ENCODE measurements around the gene TMPRSS11A.

Gene TMPRSS11A

DNA sequence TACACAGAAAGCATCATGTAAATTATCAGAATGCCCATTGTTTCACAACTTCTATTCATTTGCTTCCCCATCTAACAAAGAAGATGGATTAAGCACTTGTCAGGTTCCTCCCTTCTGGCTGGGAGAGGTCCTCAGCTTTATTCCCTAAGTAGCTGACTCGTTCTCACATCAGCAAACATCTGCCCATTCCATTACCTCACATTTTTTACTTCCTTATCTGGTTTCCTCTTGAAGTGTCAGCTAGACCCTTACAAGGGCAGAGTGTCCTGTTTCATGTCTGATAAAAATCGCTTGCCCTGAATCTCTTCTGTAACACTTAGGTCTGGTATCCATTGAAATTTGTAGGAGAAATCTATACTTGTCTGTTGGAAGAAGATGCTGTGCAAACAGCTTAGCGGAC lies 34.7 kb downstream of the TMPRSS11A start:
- POLR2A ChIA-PET = no interaction called here

DNA sequence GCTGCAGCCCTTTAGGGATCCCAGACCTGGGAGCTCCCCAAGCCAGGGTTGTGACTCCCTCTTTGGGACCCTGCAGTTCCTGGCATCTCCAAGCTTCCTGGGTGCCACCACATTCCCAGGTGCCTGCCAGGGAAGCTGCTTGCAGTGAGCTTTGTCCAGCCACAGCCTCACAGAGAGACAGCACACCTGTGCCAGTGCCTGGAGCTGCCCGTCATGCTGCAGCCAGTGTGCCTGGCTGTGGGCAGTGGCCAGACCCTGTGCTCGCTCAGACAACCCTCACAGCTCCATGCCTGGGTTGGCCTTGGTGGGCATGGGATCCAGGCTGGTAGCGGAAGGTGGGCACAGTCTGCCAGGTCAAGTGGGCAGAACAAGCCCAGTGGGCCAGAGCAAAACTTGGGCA lies 36.0 kb downstream of the TMPRSS11A start:
- no peak for TF ChIP-seq CTCF (IDR thresholded peaks at IDR 0.05; ENCODE audit: insufficient read depth, low read length, missing control alignments)
- DNase-seq (ENCODE audit: low read depth, low spot score) = no peak
- POLR2A ChIA-PET = no interaction called here
- H3K4me3 ChIP-seq (ENCODE audit: low read depth, low read length) = no peak overlapping the region
- CTCF ChIA-PET = no interaction called here

More for the DNA sequence above, 34.7 kb downstream of the TMPRSS11A start:
- DNase-seq (ENCODE audit: low read depth, low spot score) = no peak
- CTCF ChIA-PET = interaction anchor here (0.9 to 1.7 kb wide), 2 partner anchors 10 to 17 kb away, joined by 3 to 4 read pairs; no protein-coding TSS in a partner anchor
- TF ChIP-seq CTCF (IDR thresholded peaks at IDR 0.05; ENCODE audit: insufficient read depth, low read length, missing control alignments) = no peak
- H3K4me3 ChIP-seq (ENCODE audit: low read depth, low read length) = no peak overlapping the region

DNA sequence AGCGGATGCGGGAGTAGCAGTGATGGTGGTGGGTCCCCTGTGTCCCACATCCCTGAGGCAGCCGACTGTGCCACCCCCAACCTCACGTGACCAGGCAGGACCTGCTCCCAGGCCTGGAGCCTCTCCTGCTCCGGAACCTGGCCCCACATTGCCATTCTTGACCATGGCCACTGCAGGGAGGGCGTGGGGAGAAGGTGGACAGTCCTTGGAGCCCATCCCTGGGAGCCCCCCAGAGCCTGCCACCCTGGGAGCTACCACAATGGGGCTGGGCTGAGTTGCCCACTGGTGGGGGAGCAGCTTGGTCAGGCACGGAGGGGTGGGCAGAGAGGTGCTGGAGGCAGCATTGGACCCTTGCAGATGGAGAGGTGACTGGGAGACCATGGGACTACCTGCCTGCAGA lies 36.8 kb downstream of the TMPRSS11A start:
- ChIA-PET CTCF (no interaction called here), POLR2A (no interaction called here)
- H3K4me3 ChIP-seq (ENCODE audit: low read depth, low read length) = no peak overlapping the region
- no peak for DNase-seq (ENCODE audit: low read depth, low spot score)
- TF ChIP-seq CTCF (IDR thresholded peaks at IDR 0.05; ENCODE audit: insufficient read depth, low read length, missing control alignments) = no peak

GRCh38 chr4:67922697-67923096 lies 40.6 kb downstream of the TMPRSS11A start:
- ChIA-PET CTCF (interaction anchor here (0.6 kb wide), 1 partner anchor 12 kb away, joined by 5 read pairs; no protein-coding TSS in a partner anchor), POLR2A (no interaction called here)
- TF ChIP-seq CTCF (IDR thresholded peaks at IDR 0.05; ENCODE audit: insufficient read depth, low read length, missing control alignments) = no peak
- DNase-seq (ENCODE audit: low read depth, low spot score) = no peak
- no peak overlapping the region for H3K4me3 ChIP-seq (ENCODE audit: low read depth, low read length)

- CTCF ChIA-PET = interaction anchor here (1.1 to 1.9 kb wide), 3 partner anchors 10 to 256 kb away, joined by 3 to 4 read pairs (median 4); no protein-coding TSS in a partner anchor
- POLR2A ChIA-PET = no interaction called here
- DNase-seq (ENCODE audit: low read depth, low spot score) = no peak
- no peak overlapping the region for H3K4me3 ChIP-seq (ENCODE audit: low read depth, low read length)
- no peak for TF ChIP-seq CTCF (IDR thresholded peaks at IDR 0.05; ENCODE audit: insufficient read depth, low read length, missing control alignments)
These were observed 44.9 kb downstream of the TMPRSS11A start for GRCh38 chr4:67918428-67918827.

DNA sequence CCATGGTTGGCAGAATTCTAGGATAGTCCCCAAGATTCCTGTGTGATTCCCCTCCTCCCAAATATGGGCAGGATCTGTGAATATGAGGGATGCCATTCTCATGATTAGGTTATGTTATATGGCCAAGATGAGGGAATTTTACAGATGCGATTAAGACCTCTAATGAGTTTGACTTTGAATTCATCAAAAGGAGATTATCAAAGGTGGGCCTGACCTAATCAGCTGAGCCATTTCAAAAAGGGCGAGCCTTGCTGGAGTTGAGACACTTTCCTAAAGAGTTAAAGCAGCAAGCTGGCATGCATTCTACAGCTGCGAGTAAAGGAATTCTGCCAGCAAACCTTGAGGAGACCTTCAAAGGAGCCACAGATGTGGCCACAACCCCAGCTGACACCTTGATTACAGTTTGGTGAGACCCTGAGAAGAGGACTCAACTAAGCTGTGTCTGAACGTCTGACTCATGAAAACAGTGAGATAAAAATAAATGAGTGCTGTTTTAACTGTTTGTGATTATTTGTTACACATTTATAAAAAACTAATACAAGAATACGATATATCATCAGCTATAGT lies 47.8 kb downstream of the TMPRSS11A start:
- no peak overlapping the region for H3K4me3 ChIP-seq (ENCODE audit: low read depth, low read length)
- DNase-seq (ENCODE audit: low read depth, low spot score) = no peak
- ChIA-PET CTCF (interaction anchor here (1.0 to 1.4 kb wide), 4 partner anchors 10 to 259 kb away, joined by 3 to 4 read pairs (median 3); no protein-coding TSS in a partner anchor), POLR2A (no interaction called here)
- TF ChIP-seq CTCF (IDR thresholded peaks at IDR 0.05; ENCODE audit: insufficient read depth, low read length, missing control alignments) = no peak

All from AG04449 (cell line).